ENCODE measurements around the gene FXN. TPM values are rescaled to one million over a fixed set of nuclear protein-coding genes. Genes with fewer than 3 reads are reported as not detected.

Gene FXN
- total RNA-seq, 1 experiment from 2014 or later: 24.1 TPM

DNA sequence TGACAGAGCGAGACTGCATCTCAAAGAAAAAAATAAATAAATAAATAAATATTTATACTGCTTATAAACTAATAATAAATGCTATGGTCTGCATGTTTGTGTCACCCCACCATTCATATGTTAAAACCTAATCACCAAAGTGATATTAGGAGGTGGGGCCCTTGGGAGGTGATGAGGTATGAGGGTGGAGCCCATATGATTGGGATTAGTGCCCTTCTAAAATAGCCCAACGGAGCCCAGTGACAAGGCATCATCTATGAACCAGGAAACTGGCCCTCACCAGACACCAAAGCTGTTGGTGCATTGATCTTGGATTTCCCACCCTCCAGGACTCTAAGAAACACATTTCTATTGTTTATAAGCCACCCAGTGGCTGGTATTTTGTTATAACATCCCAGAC, 5.1 kb downstream of the FXN start:
- TF ChIP-seq POLR2A (IDR thresholded peaks at IDR 0.05; ENCODE audit: borderline replicate concordance, extremely low read depth, insufficient read depth, insufficient read length) (no peak), REST (IDR thresholded peaks at IDR 0.05; ENCODE audit: low read depth) (no peak), CEBPB (IDR thresholded peaks at IDR 0.05; ENCODE audit: low read depth) (no peak), SP1 (IDR thresholded peaks at IDR 0.05; ENCODE audit: low read depth) (no peak), SRF (IDR thresholded peaks at IDR 0.05; ENCODE audit: low read depth) (no peak), CTCF (IDR thresholded peaks at IDR 0.05 in 2 of 3, conservative IDR thresholded peaks at IDR 0.05 in 1 of 3; ENCODE audit: borderline replicate concordance in 1 of 3, insufficient read depth in 1 of 3, low read depth in 2 of 3, low read length in 2 of 3) (no peak)
- TF ChIP-seq, protein P1, sequence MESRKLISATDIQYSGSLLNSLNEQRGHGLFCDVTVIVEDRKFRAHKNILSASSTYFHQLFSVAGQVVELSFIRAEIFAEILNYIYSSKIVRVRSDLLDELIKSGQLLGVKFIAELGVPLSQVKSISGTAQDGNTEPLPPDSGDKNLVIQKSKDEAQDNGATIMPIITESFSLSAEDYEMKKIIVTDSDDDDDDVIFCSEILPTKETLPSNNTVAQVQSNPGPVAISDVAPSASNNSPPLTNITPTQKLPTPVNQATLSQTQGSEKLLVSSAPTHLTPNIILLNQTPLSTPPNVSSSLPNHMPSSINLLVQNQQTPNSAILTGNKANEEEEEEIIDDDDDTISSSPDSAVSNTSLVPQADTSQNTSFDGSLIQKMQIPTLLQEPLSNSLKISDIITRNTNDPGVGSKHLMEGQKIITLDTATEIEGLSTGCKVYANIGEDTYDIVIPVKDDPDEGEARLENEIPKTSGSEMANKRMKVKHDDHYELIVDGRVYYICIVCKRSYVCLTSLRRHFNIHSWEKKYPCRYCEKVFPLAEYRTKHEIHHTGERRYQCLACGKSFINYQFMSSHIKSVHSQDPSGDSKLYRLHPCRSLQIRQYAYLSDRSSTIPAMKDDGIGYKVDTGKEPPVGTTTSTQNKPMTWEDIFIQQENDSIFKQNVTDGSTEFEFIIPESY (IDR thresholded peaks at IDR 0.05; ENCODE audit: extremely low read depth, insufficient replicate concordance, low read length): no peak
- Histone ChIP-seq H3K9ac (ENCODE audit: low read length) (no peak overlapping the region), H3K4me2 (ENCODE audit: low read length) (no peak overlapping the region), H2AFZ (ENCODE audit: low read depth, low read length, poor library complexity, severe bottlenecking) (no peak overlapping the region), H3K27ac (ENCODE audit: low read depth, low read length) (no peak overlapping the region), H3K27me3 (ENCODE audit: insufficient read depth, low read length) (no peaks in the 10 kb centered on the region), H3K9me2 (ENCODE audit: insufficient read depth) (no peaks in the 10 kb centered on the region), H3K4me1 (ENCODE audit: control insufficient read depth in 1 of 2, insufficient read depth in 2 of 2, low read length in 2 of 2) (peaks cover 0 to 8% of the 10 kb centered on the region in 2 experiments; a peak in 2 of 4 replicates), H3K9me3 (ENCODE audit: control insufficient read depth in 1 of 2, insufficient read depth in 1 of 2, low read depth in 1 of 2, low read length in 2 of 2) (no peaks in the 10 kb centered on the region), H4K20me1 (ENCODE audit: insufficient read depth) (no peaks in the 10 kb centered on the region), H3K36me3 (ENCODE audit: control insufficient read depth in 1 of 2, insufficient read depth in 2 of 2, low read length in 2 of 2) (no peaks in the 10 kb centered on the region), H3K79me2 (ENCODE audit: insufficient read depth, low read length) (peaks cover 87% of the 10 kb centered on the region), H3K4me3 (replicated peaks in 1 of 2; ENCODE audit: low read depth in 1 of 2, low read length in 2 of 2) (no peak overlapping the region)
- POLR2A ChIA-PET: no interaction called here
- no peak for DNase-seq (ENCODE audit: low read depth, low spot score)
- RAD21 ChIA-PET (ENCODE audit: low non-redundant PET in 1 of 2, low total read pairs in 2 of 2, uncharacterized antibody in 2 of 2, unreplicated experiment in 2 of 2): no interaction called here
- BruUV-seq (replicated peaks): no TSS peak
- CTCF ChIA-PET: no interaction called here
- ATAC-seq: no peak
- intact Hi-C loops (cut with micrococcal nuclease): no loop called here

All from HCT116 (cell line).